K562 (cell line): Measurements from ENCODE around the gene XCL2. TPM values are rescaled to one million over a fixed set of nuclear protein-coding genes. Genes with fewer than 3 reads are reported as not detected.

ENCODE experiments used
- ATAC-seq: fragments of 200-7000 bp; cut with Tn5 transposase; 3 replicates; pipeline ENCODE4 v1.9.1; 2020; ENCODE audit warnings: moderate library complexity
- BruUV-seq: library from RNA; stranded (reverse); fragments of 400-500 nt; replicated peaks from 2 replicates; lab custom pipeline; 2021; lab: Mats Ljungman, UMichigan
- CTCF ChIA-PET: fragments of 300-600 bp; formaldehyde crosslinking; extraction: SDS; loops from one replicate; lab custom pipeline; 2021; ENCODE audit warnings: low intra/inter-chr PET ratio; lab: Yijun Ruan, JAX
- POLR2A ChIA-PET: fragments of 300-600, 350-650 bp; sonication (Branson Sonifier 250); formaldehyde crosslinking; extraction: SDS; loops from one replicate; lab custom pipeline; 2021; ENCODE audit warnings: antibody characterized with exemption, inconsistent platforms; lab: Yijun Ruan, JAX
- DNase-seq, 4 experiments: peaks; one replicate each; pipeline versions ENCODE4 v3.0.0 to v3.0.0-alpha.2; 2011 to 2018; ENCODE audit warnings: low spot score in 3 of 4, mixed read lengths in 3 of 4; ENCODE audit errors: extremely low read depth in 1 of 4
- FAIRE-seq: peaks from 2 replicates; lab custom pipeline; 2011; peaks lifted over from hg19 to GRCh38; lab: Jason Lieb, UNC
- H2AFZ ChIP-seq: 2 replicates; pipeline ENCODE4 v1.6.0; 2011; ENCODE audit warnings: low read depth, low read length, control low read depth, inconsistent platforms
- H3K27ac ChIP-seq: fragments of 200-600 bp; 3 replicates; pipeline ENCODE4 v1.8.0; 2011; ENCODE audit warnings: low read depth, mild to moderate bottlenecking, control low read depth, inconsistent platforms, low read length, moderate library complexity, mixed read lengths; ENCODE audit errors: extremely low read depth
- H3K27me3 ChIP-seq, 2 experiments: fragments of 300-600 bp in 1 of 2; 2 replicates in 1 of 2; 3 replicates in 1 of 2; pipeline versions ENCODE4 v1.6.0 to v1.8.0; 2011; ENCODE audit warnings: inconsistent platforms in 2 of 2, low read length in 2 of 2, mild to moderate bottlenecking in 1 of 2, mixed read lengths in 1 of 2, moderate library complexity in 1 of 2; ENCODE audit not compliant: control insufficient read depth in 2 of 2, insufficient read depth in 2 of 2
- H3K36me3 ChIP-seq: fragments of 300-600 bp; 3 replicates; pipeline ENCODE4 v1.8.0; 2011; ENCODE audit warnings: mild to moderate bottlenecking, low read length, inconsistent platforms; ENCODE audit not compliant: control insufficient read depth, insufficient read depth
- H3K4me1 ChIP-seq, 2 experiments: fragments of 200-600 bp in 1 of 2; replicated peaks in 1 of 2; 2 replicates in 1 of 2; 3 replicates in 1 of 2; pipeline versions ENCODE4 v1.5.1 to v1.8.0; 2011; ENCODE audit warnings: inconsistent platforms in 2 of 2, low read length in 2 of 2, mild to moderate bottlenecking in 1 of 2, mixed read lengths in 1 of 2, moderate library complexity in 1 of 2; ENCODE audit not compliant: control insufficient read depth in 2 of 2, insufficient read depth in 2 of 2
- H3K4me2 ChIP-seq: 2 replicates; pipeline ENCODE4 v1.6.1; 2011; ENCODE audit warnings: low read length, control low read depth, inconsistent platforms, mixed read lengths; ENCODE audit not compliant: insufficient read depth
- H3K4me3 ChIP-seq: fragments of 200-600 bp; sonication (generic), shearing (Covaris generic); 2 replicates; pipeline ENCODE4 v1.5.1; 2016; ENCODE audit warnings: control low read depth, inconsistent platforms
- H3K79me2 ChIP-seq: fragments of 200-600 bp; 3 replicates; pipeline ENCODE4 v1.8.0; 2011; ENCODE audit warnings: low read length, inconsistent platforms; ENCODE audit not compliant: control insufficient read depth, insufficient read depth
- H3K9ac ChIP-seq, 2 experiments: 2 replicates each; pipeline versions ENCODE4 v1.6.0 to v1.6.1; 2011; ENCODE audit warnings: low read depth in 2 of 2, low read length in 2 of 2, control low read depth in 1 of 2, inconsistent platforms in 1 of 2, mild to moderate bottlenecking in 1 of 2, mixed read lengths in 1 of 2; ENCODE audit not compliant: insufficient read depth in 1 of 2
- H3K9me1 ChIP-seq: one replicate; pipeline ENCODE4 v1.6.0; 2011; ENCODE audit warnings: inconsistent platforms, mild to moderate bottlenecking, low read length, moderate library complexity; ENCODE audit not compliant: control insufficient read depth, insufficient read depth
- H3K9me3 ChIP-seq: replicated peaks from 2 replicates; pipeline ENCODE4 v1.5.1; 2011; ENCODE audit warnings: low read depth, low read length, inconsistent platforms; ENCODE audit not compliant: control insufficient read depth, insufficient read depth
- H4K20me1 ChIP-seq: replicated peaks from 2 replicates; pipeline ENCODE4 v1.6.1; 2011; ENCODE audit warnings: low read length, inconsistent platforms, mixed read lengths; ENCODE audit not compliant: control insufficient read depth, insufficient read depth
- ARNT ChIP-seq, 2 experiments: fragments of 450-650 bp; IDR thresholded peaks; 2 replicates each; pipeline ENCODE4 v1.6.1; 2016; ENCODE audit warnings: mild to moderate bottlenecking in 1 of 2
- ATF4 ChIP-seq: fragments of 450-650 bp; formaldehyde crosslinking; IDR thresholded peaks from 2 replicates; pipeline ENCODE4 v1.4.0; 2022; ENCODE audit warnings: mild to moderate bottlenecking, moderate library complexity
- DMBX1 ChIP-seq: fragments of 250-450 bp; sonication (Bioruptor Pico); IDR thresholded peaks from 2 replicates; pipeline ENCODE4 v1.8.0; 2022; ENCODE audit warnings: inconsistent platforms, mild to moderate bottlenecking, moderate library complexity, borderline replicate concordance
- KDM1A ChIP-seq, 2 experiments: fragments of 450-650 bp; IDR thresholded peaks; 2 replicates each; pipeline ENCODE4 v1.6.1; 2016; ENCODE audit warnings: mild to moderate bottlenecking in 2 of 2
- MIER1 ChIP-seq: fragments of 450-650 bp; IDR thresholded peaks from 2 replicates; pipeline ENCODE4 v1.6.1; 2016; ENCODE audit warnings: antibody characterized with exemption, mild to moderate bottlenecking, low read depth
- ZBTB17 ChIP-seq: fragments of 450-650 bp; formaldehyde crosslinking; IDR thresholded peaks from 2 replicates; pipeline ENCODE4 v1.4.0; 2020; ENCODE audit warnings: mild to moderate bottlenecking
- ZNF41 ChIP-seq: fragments of 250-450 bp; sonication (Bioruptor Pico); conservative IDR thresholded peaks from 2 replicates; pipeline ENCODE4 v1.4.0; 2020; ENCODE audit warnings: mild to moderate bottlenecking
- ZNF75A ChIP-seq: fragments of 450-650 bp; formaldehyde crosslinking; IDR thresholded peaks from 2 replicates; pipeline ENCODE4 v1.4.0; 2020; ENCODE audit warnings: mild to moderate bottlenecking
- WGBS: fragments of 100-300 bp; shearing (Covaris generic); methylation state at CpG from one replicate; pipeline ENCODE4 v1.1.6; 2016; ENCODE audit warnings: low coverage, mixed read lengths; ENCODE audit not compliant: insufficient coverage; ENCODE audit errors: missing lambda C conversion rate; 5-methylcytosine and 5-hydroxymethylcytosine counted together
- in situ Hi-C: fragments of 300-500 bp; cut with MboI; formaldehyde crosslinking; loops from 4 replicates; pipeline ENCODE4 v1.15.0; 2018; ENCODE audit warnings: inconsistent platforms, mixed read lengths
- intact Hi-C: fragments of 100-400 bp; cut with micrococcal nuclease; formaldehyde crosslinking; loops from 2 replicates; pipeline ENCODE4 v1.14.2; 2022
- polyA plus RNA-seq, 8 experiments: library from polyadenylated mRNA; depleted of rRNA in 4 of 8; stranded (reverse) in 5 of 8; unstranded in 3 of 8; fragments of >200 nt; fragmentation: Nextera tagmentation in 2 of 8; fragmentation: Illumina TruSeq in 1 of 8; extraction: Ambion mirVana in 2 of 8; extraction: Trizol in 1 of 8; gene quantifications; 2 replicates each; pipeline versions ENCODE4 v1.2.1 to v1.2.3, GENCODE V29; 2011 to 2014; ENCODE audit warnings: inconsistent platforms in 1 of 8, missing spikeins in 1 of 8
- total RNA-seq, 7 experiments: library from RNA; depleted of rRNA in 6 of 7; stranded (reverse); fragments of >200 nt in 6 of 7; fragmentation: Illumina TruSeq in 2 of 7; extraction: Trizol in 2 of 7; gene quantifications; 2 replicates each; pipeline versions ENCODE4 v1.2.1 to v1.2.3, GENCODE V29; 2011 to 2021; ENCODE audit warnings: low replicate concordance in 1 of 7

XCL2 gene
- total and polyA plus RNA-seq, 9 of the 15 experiments (the other 6 are each of a cell fraction or from before 2014, with no cell fraction given), result not detected

GRCh38 chr1:168531615-168532345 is 12.0 kb downstream of the XCL2 start (continued):
- no peak for TF ChIP-seq ATF4 (CRISPR knock-in tag)
- no peak for TF ChIP-seq ARNT (IDR thresholded peaks at IDR 0.05)

DNA sequence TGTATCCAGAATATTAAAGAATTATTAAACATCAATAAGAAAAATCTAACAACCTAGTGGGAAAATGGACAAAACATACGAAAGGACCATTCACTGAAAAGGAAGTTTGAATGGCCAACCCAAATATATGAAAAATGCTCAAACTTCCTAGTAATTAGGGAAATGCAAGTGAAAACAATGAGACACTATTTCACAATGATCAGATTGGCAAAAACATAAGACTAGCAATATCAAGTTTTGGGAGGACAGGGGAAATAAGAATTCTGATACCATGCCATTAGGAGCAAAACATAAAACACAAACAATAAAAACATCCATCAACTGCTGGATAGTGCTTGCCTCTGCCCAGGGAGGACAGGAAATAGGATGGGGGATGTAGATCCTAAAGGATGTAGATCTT is 14.3 kb downstream of the XCL2 start:
- FAIRE-seq (no peak), ATAC-seq (no peak), DNase-seq (no peak)
- TF ChIP-seq KDM1A (IDR thresholded peaks at IDR 0.05) (no peak), DMBX1 (CRISPR knock-in tag) (no peak), MIER1 (no peak), ZNF41 (CRISPR knock-in tag) (no peak), ZBTB17 (no peak), ZNF75A (CRISPR knock-in tag) (no peak)
- Histone ChIP-seq H3K4me2 (no peak overlapping the region), H3K4me3 (no peak overlapping the region), H3K9ac (no peak overlapping the region), H3K27me3 (no peaks in the 10 kb centered on the region), H3K4me1 (no peaks in the 10 kb centered on the region), H3K9me1 (no peaks in the 10 kb centered on the region), H3K9me3 (no peaks in the 10 kb centered on the region), H3K27ac (no peak overlapping the region), H2AFZ (no peak overlapping the region), H3K79me2 (no peaks in the 10 kb centered on the region), H3K36me3 (no peaks in the 10 kb centered on the region), H4K20me1 (no peaks in the 10 kb centered on the region)
- POLR2A ChIA-PET, result no interaction called here
- BruUV-seq, result no TSS peak
- intact Hi-C loops (no loop called here), in situ Hi-C loops (no loop called here)
- CTCF ChIA-PET, result interaction anchor here (0.7 kb wide), 1 partner anchor 59 kb away, joined by 4 read pairs; no protein-coding TSS in a partner anchor
- WGBS, result 0% methylated on average over 1 of the region's 1 CpG
